Kidney epithelial cell (primary cell): ENCODE measurements around the gene KRTAP16-1. TPM values are rescaled to one million over a fixed set of nuclear protein-coding genes. Genes with fewer than 3 reads are reported as not detected.

ENCODE experiments used
- DNase-seq: peaks from one replicate; pipeline ENCODE4 v3.0.0-alpha.2; 2010; ENCODE audit warnings: low read depth
- H3K27me3 ChIP-seq: 2 replicates; pipeline ENCODE4 v1.6.0; 2011; ENCODE audit warnings: low read length; ENCODE audit not compliant: control insufficient read depth, insufficient read depth
- H3K36me3 ChIP-seq: 2 replicates; pipeline ENCODE4 v1.5.1; 2011; ENCODE audit warnings: low read length; ENCODE audit not compliant: control insufficient read depth, insufficient read depth
- H3K4me3 ChIP-seq: 2 replicates; pipeline ENCODE4 v1.5.1; 2011; ENCODE audit warnings: low read depth, mild to moderate bottlenecking, control low read depth, low read length
- total RNA-seq: library from RNA; depleted of rRNA; stranded (reverse); fragments of >200 nt; gene quantifications from 2 replicates; pipeline ENCODE4 v1.2.3, GENCODE V29; 2015
- TF ChIP-seq, protein P1 (sequence below): IDR thresholded peaks from 2 replicates; pipeline ENCODE4 v1.5.1; 2011; ENCODE audit warnings: mild to moderate bottlenecking, moderate library complexity, low read length, control low read depth, inconsistent platforms; ENCODE audit not compliant: insufficient read depth, poor library complexity, severe bottlenecking

The KRTAP16-1 gene
- total RNA-seq, 1 donor from 2014 or later, result not detected

DNA sequence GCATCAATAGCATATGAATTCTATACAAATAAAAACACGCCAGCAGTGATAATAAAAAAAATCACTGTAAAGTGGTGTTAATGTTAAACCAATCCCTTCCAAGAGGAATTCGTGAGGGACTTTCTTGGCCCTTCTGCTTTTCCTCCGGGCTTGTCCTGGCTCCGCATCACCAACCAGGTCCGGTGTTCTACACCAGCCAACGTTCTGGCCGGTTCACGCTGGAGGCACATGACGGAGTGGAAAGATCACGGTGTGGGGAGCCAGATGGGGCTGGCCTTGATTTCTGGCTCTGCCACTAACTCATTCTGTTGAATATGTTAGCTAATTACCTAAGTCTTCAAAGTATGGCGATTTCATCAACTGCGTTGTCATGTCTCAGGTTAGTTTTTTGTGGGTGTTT lies 5.0 kb downstream of the KRTAP16-1 start:
- Histone ChIP-seq H3K36me3 (no peaks in the 10 kb centered on the region), H3K27me3 (no peaks in the 10 kb centered on the region), H3K4me3 (no peak overlapping the region)
- TF ChIP-seq, protein P1, sequence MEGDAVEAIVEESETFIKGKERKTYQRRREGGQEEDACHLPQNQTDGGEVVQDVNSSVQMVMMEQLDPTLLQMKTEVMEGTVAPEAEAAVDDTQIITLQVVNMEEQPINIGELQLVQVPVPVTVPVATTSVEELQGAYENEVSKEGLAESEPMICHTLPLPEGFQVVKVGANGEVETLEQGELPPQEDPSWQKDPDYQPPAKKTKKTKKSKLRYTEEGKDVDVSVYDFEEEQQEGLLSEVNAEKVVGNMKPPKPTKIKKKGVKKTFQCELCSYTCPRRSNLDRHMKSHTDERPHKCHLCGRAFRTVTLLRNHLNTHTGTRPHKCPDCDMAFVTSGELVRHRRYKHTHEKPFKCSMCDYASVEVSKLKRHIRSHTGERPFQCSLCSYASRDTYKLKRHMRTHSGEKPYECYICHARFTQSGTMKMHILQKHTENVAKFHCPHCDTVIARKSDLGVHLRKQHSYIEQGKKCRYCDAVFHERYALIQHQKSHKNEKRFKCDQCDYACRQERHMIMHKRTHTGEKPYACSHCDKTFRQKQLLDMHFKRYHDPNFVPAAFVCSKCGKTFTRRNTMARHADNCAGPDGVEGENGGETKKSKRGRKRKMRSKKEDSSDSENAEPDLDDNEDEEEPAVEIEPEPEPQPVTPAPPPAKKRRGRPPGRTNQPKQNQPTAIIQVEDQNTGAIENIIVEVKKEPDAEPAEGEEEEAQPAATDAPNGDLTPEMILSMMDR, result no peak
- DNase-seq, result no peak

- TF ChIP-seq, protein P1, result no peak
- Histone ChIP-seq H3K36me3 (no peaks in the 10 kb centered on the region), H3K4me3 (no peak overlapping the region), H3K27me3 (no peaks in the 10 kb centered on the region)
- DNase-seq, result no peak
Measured at GRCh38 chr17:41302981-41303380, 6.1 kb downstream of the KRTAP16-1 start.

DNA sequence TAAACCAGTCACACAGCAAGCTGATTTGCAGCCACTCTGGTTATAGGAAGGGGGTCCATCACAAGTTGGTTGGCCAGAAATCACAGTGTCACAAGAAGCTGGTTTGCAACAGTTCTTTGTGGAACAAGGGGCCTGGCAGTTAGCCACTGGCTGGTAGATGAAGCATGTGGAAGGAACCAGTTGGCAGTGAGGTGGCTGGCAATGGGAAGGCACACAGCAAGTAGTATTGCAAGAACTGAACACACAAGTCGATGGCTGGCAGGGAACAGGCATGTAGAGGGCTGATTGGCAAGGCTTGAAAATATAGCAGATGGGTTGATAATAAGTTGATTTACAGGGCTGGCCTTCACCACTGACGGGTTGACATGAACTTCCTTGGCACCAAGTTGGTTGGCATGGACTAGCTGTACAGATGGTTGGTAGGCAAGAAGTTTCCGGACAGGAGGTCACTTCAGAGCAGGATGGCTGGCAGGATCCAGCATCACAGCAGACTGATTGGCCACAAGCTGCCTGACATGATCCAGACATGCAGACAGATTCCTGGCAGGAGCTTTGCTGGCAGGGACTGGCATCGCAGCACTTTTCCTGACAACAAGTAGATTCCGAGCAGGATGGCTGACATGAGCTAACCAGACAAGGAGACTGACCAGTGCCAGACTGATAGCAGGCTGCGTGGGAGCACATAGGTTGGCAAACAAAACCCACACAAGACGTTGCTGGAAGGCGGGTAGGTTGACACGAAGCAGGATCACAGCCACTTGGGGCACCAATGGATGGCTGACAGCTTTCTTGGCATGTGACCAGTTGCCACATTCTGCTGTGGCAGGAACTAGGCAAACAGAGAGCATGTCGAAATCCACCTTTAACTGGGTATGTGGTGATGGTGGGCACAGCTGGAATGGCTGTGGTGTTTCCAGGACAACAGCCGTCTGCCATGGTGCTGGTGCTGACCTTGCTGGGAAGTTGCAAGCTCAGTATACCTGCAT lies 6.9 kb downstream of the KRTAP16-1 start, which contains the start of gene KRTAP29-1:
TSS of gene KRTAP29-1 (minus strand) at position 936 of the 986 bp plus-strand sequence. CDS start at position 936, 0 bp downstream.
- no peak for DNase-seq
- Histone ChIP-seq H3K36me3 (no peaks in the 10 kb centered on the region), H3K27me3 (no peaks in the 10 kb centered on the region), H3K4me3 (no peak within 1 kb of the TSS)
- TF ChIP-seq, protein P1, result no peak

DNA sequence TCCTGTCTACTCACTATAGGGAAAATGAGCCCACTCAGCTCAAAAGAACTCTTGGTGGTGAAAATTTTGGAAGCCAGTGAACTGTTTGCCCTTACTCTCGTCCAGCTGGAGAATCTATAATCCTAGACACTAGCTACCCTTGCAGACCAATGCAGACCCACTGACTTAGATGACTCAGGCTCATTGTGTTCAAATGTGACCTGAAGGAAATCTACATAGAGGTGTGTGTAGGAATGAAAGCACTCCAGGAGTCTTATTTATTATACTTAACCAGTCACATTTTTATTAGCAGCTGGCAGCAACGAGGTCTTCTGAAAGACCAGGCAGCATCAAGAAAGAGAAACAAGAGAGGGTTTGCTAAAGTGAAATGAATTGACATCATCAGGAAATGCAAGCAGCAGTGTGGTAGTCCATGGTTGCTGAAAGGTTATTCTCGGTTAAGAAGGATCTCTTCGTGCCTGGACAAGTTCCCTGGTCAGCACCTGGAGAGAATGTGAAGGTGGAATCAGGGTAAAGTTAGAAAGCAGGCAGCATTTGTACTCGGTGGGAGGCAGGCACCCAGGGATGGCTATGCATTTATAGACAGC lies 7.8 kb downstream of the KRTAP16-1 start:
- TF ChIP-seq, protein P1, result no peak
- Histone ChIP-seq H3K4me3 (no peak overlapping the region), H3K27me3 (no peaks in the 10 kb centered on the region), H3K36me3 (no peaks in the 10 kb centered on the region)
- no peak for DNase-seq

DNA sequence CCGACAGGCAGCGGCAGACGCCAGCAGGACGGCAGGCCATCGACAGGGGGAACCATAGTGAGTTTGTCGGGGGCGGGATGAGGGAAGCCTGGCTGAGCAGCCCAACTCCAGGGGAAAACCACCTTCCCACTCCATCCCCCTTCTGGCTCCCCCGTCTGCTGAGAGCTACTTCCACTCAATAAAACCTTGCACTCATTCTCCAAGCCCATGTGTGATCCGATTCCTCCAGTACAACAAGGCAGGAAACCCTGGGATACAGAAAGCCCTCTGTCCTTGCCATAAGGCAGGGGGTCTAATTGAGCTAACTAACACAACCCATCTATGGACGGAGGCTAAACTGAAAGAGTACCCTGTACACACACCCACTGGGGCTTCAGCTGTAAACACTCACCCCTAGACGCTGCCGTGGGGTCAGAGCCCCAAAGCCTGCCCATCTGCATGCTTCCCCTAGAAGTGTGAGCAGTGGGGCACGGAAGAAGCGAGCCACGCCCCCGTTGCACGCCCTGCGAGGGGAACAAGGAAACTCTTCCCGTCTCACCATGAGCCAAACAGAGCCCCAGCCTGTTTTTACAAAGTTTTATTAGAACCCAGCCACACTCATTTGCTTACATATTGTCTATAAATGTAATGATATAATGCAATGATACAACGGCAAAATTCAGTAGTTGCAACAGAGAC lies 10.5 kb downstream of the KRTAP16-1 start:
- DNase-seq, result no peak
- TF ChIP-seq, protein P1, result no peak
- no peaks in the 10 kb centered on the region for H3K36me3 ChIP-seq
- H3K27me3 ChIP-seq, result no peaks in the 10 kb centered on the region
- no peak overlapping the region for H3K4me3 ChIP-seq
